ENCODE results near the gene IFRD2.

IFRD2 gene

GRCh38 chr3:50270422-50271224 is 21.6 kb downstream of the IFRD2 start:
- Histone ChIP-seq H3K79me1 (ENCODE audit: low read depth, low read length) (peaks cover 2% of the 10 kb centered on the region), H3K4ac (ENCODE audit: low read length) (no peak overlapping the region), H2AK5ac (ENCODE audit: low read depth, low read length) (peak overlapping the region; percentile 99), H4K91ac (ENCODE audit: low read depth, low read length, poor library complexity) (no peak overlapping the region), H3K4me1 (ENCODE audit: control insufficient read depth in 2 of 2, insufficient read depth in 1 of 2, low read depth in 1 of 2, low read length in 2 of 2) (peaks cover 30 to 49% of the 10 kb centered on the region in 2 donors), H3K18ac (ENCODE audit: low read length) (peak overlapping the region; percentile 45), H2BK12ac (ENCODE audit: low read length) (peak overlapping the region; percentile 96), H3K14ac (ENCODE audit: low read length) (peak overlapping the region; percentile 47), H3K4me3 (ENCODE audit: low read length in 2 of 2) (no peak overlapping the region), H2BK120ac (ENCODE audit: low read depth, low read length) (peak overlapping the region; percentile 35), H3K36me3 (replicated peaks in 1 of 2; ENCODE audit: control insufficient read depth in 2 of 2, insufficient read depth in 2 of 2, low read length in 2 of 2) (no peaks in the 10 kb centered on the region), H2BK15ac (ENCODE audit: low read length) (peak overlapping the region; percentile 98), H4K8ac (ENCODE audit: low read depth, low read length) (no peak overlapping the region), H3K27ac (replicated peaks; ENCODE audit: low read length) (no peak overlapping the region), H3K4me2 (ENCODE audit: insufficient read depth, low read length, poor library complexity, severe bottlenecking) (no peak overlapping the region), H3K23ac (ENCODE audit: low read depth, low read length, poor library complexity) (no peak overlapping the region), H3K27me3 (ENCODE audit: control insufficient read depth in 3 of 3, insufficient read depth in 3 of 3, low read depth in 1 of 3, low read length in 3 of 3) (peaks cover 9 to 26% (median 23%) of the 10 kb centered on the region in 3 experiments), H3K9me3 (replicated peaks in 1 of 2; ENCODE audit: control insufficient read depth in 2 of 2, insufficient read depth in 1 of 2, low read depth in 1 of 2, low read length in 2 of 2) (no peaks in the 10 kb centered on the region), H2AFZ (ENCODE audit: low read length) (no peak overlapping the region), H2BK5ac (ENCODE audit: low read length) (peak overlapping the region; percentile 93), H3K9ac (ENCODE audit: low read depth, low read length, poor library complexity) (no peak overlapping the region)
- no CpG with 5 or more reads among the region's 19 CpGs for WGBS, 2 donors (ENCODE audit: extremely low coverage in 2 of 2, insufficient read length in 2 of 2, insufficient replicate concordance in 1 of 2)
- DNase-seq (ENCODE audit: low spot score): no peak

DNA sequence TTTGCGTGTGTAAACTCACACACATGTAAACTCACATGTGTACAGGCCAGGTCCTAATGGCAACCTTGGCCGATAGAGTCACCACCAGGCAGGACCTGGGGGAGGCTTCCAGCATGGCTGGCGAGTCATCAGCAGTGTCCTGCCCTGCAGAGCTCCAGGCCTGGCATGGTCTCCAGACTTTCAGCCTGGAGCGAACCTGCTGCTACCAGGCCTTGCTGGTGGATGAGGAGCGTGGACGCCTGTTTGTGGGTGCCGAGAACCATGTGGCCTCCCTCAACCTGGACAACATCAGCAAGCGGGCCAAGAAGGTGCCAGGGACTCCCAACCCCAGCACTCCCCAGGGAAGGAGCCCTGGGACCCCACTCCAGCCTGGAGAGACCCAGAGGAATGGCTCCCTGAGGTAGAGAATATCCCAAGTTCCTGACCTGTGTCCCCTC is 22.2 kb downstream of the IFRD2 start:
- peak overlapping the region; percentile 96 for H2BK12ac ChIP-seq (ENCODE audit: low read length)
- no peaks in the 10 kb centered on the region for H3K36me3 ChIP-seq (replicated peaks in 1 of 2; ENCODE audit: control insufficient read depth in 2 of 2, insufficient read depth in 2 of 2, low read length in 2 of 2)
- H3K23ac ChIP-seq (ENCODE audit: low read depth, low read length, poor library complexity): no peak overlapping the region
- H3K4me1 ChIP-seq (ENCODE audit: control insufficient read depth in 2 of 2, insufficient read depth in 1 of 2, low read depth in 1 of 2, low read length in 2 of 2): peaks cover 37 to 52% of the 10 kb centered on the region in 2 donors
- H2BK5ac ChIP-seq (ENCODE audit: low read length): peak overlapping the region; percentile 93
- H2BK15ac ChIP-seq (ENCODE audit: low read length): peak overlapping the region; percentile 98
- H3K14ac ChIP-seq (ENCODE audit: low read length): peak overlapping the region; percentile 87
- peaks cover 3% of the 10 kb centered on the region for H3K79me1 ChIP-seq (ENCODE audit: low read depth, low read length)
- peak overlapping the region; percentile 91 for H3K18ac ChIP-seq (ENCODE audit: low read length)
- peak overlapping the region; percentile 93 for H4K91ac ChIP-seq (ENCODE audit: low read depth, low read length, poor library complexity)
- no peaks in the 10 kb centered on the region for H3K9me3 ChIP-seq (replicated peaks in 1 of 2; ENCODE audit: control insufficient read depth in 2 of 2, insufficient read depth in 1 of 2, low read depth in 1 of 2, low read length in 2 of 2)
- H3K4me2 ChIP-seq (ENCODE audit: insufficient read depth, low read length, poor library complexity, severe bottlenecking): no peak overlapping the region
- WGBS, 2 donors (ENCODE audit: extremely low coverage in 2 of 2, insufficient read length in 2 of 2, insufficient replicate concordance in 1 of 2): no CpG with 5 or more reads among the region's 8 CpGs
- peak overlapping the region; percentile 35 for H2BK120ac ChIP-seq (ENCODE audit: low read depth, low read length)
- peak overlapping the region; percentile 99 for H2AK5ac ChIP-seq (ENCODE audit: low read depth, low read length)
- H3K4me3 ChIP-seq (ENCODE audit: low read length in 2 of 2): no peak overlapping the region
- no peak for DNase-seq (ENCODE audit: low spot score)
- no peak overlapping the region for H4K8ac ChIP-seq (ENCODE audit: low read depth, low read length)
- peak overlapping the region; percentile 39 for H3K4ac ChIP-seq (ENCODE audit: low read length)
- no peak overlapping the region for H2AFZ ChIP-seq (ENCODE audit: low read length)
- peaks cover 7 to 20% (median 17%) of the 10 kb centered on the region in 3 experiments for H3K27me3 ChIP-seq (ENCODE audit: control insufficient read depth in 3 of 3, insufficient read depth in 3 of 3, low read depth in 1 of 3, low read length in 3 of 3)
- peak overlapping the region; percentile 83 for H3K9ac ChIP-seq (ENCODE audit: low read depth, low read length, poor library complexity)
- H3K27ac ChIP-seq (replicated peaks; ENCODE audit: low read length): no peak overlapping the region

- peak overlapping the region; percentile 99 for H2AK5ac ChIP-seq (ENCODE audit: low read depth, low read length)
- peaks cover 37 to 50% of the 10 kb centered on the region in 2 donors for H3K4me1 ChIP-seq (ENCODE audit: control insufficient read depth in 2 of 2, insufficient read depth in 1 of 2, low read depth in 1 of 2, low read length in 2 of 2)
- WGBS, 2 donors (ENCODE audit: extremely low coverage in 2 of 2, insufficient read length in 2 of 2, insufficient replicate concordance in 1 of 2): no CpG with 5 or more reads among the region's 4 CpGs
- H4K8ac ChIP-seq (ENCODE audit: low read depth, low read length): no peak overlapping the region
- H3K9me3 ChIP-seq (replicated peaks in 1 of 2; ENCODE audit: control insufficient read depth in 2 of 2, insufficient read depth in 1 of 2, low read depth in 1 of 2, low read length in 2 of 2): no peaks in the 10 kb centered on the region
- H3K18ac ChIP-seq (ENCODE audit: low read length): peak overlapping the region; percentile 91
- peak overlapping the region; percentile 87 for H3K14ac ChIP-seq (ENCODE audit: low read length)
- peaks cover 3% of the 10 kb centered on the region for H3K79me1 ChIP-seq (ENCODE audit: low read depth, low read length)
- no peaks in the 10 kb centered on the region for H3K36me3 ChIP-seq (replicated peaks in 1 of 2; ENCODE audit: control insufficient read depth in 2 of 2, insufficient read depth in 2 of 2, low read length in 2 of 2)
- peak overlapping the region; percentile 96 for H2BK12ac ChIP-seq (ENCODE audit: low read length)
- peak overlapping the region; percentile 35 for H2BK120ac ChIP-seq (ENCODE audit: low read depth, low read length)
- no peak overlapping the region for H2AFZ ChIP-seq (ENCODE audit: low read length)
- peaks cover 6 to 15% (median 12%) of the 10 kb centered on the region in 3 experiments for H3K27me3 ChIP-seq (ENCODE audit: control insufficient read depth in 3 of 3, insufficient read depth in 3 of 3, low read depth in 1 of 3, low read length in 3 of 3)
- H3K4me2 ChIP-seq (ENCODE audit: insufficient read depth, low read length, poor library complexity, severe bottlenecking): no peak overlapping the region
- no peak for DNase-seq (ENCODE audit: low spot score)
- H3K23ac ChIP-seq (ENCODE audit: low read depth, low read length, poor library complexity): peak overlapping the region; percentile 26
- peak overlapping the region; percentile 83 for H3K9ac ChIP-seq (ENCODE audit: low read depth, low read length, poor library complexity)
- peak overlapping the region; percentile 98 for H2BK15ac ChIP-seq (ENCODE audit: low read length)
- peak overlapping the region; percentile 93 for H4K91ac ChIP-seq (ENCODE audit: low read depth, low read length, poor library complexity)
- H3K4ac ChIP-seq (ENCODE audit: low read length): peak overlapping the region; percentile 39
- peak overlapping the region; percentile 93 for H2BK5ac ChIP-seq (ENCODE audit: low read length)
- no peak overlapping the region for H3K4me3 ChIP-seq (ENCODE audit: low read length in 2 of 2)
- no peak overlapping the region for H3K27ac ChIP-seq (replicated peaks; ENCODE audit: low read length)
These were observed 22.8 kb downstream of the IFRD2 start for GRCh38 chr3:50269460-50269859.

Data from neuronal stem cell (in vitro differentiated cells).